ENCODE results near the gene GLT8D2. TPM values are rescaled to one million over a fixed set of nuclear protein-coding genes. Genes with fewer than 3 reads are reported as not detected.

GLT8D2 gene
- total and polyA plus RNA-seq, 2 experiments from 2014 or later: 4.2 to 8.5 TPM

DNA sequence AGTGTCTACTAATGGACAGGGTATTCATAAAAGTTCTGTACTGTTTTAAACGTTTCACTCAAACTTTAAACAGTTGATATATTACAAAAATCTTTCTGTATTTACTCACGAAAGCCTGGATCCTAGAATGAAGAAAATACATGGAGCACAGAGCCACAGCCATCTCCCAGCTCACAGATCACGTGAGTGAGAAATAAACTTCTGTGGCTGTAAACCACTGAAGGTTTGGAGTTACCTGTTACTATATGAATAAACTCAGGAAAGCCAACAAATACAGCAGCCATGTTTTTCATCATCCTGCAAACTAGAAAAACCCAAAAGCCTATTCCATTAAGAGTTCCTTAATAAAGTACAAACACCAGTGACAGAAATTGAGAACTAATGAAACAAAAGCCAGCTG is 85.2 kb downstream of the GLT8D2 start:
- H4K20me1 ChIP-seq (replicated peaks; ENCODE audit: insufficient read depth): peaks cover 20% of the 10 kb centered on the region
- H3K36me3 Mint-ChIP-seq (ENCODE audit: low read depth): peaks cover 30% of the 10 kb centered on the region
- TF ChIP-seq POLR2AphosphoS5 (IDR thresholded peaks at IDR 0.05; ENCODE audit: low read depth): 0 out of 2 replicates have a peak, but pooled peaks have one; percentile 3
- TF ChIP-seq CREB1 (CRISPR knock-in tag; IDR thresholded peaks at IDR 0.05; ENCODE audit: low read depth): no peak
- DNase-seq (ENCODE audit: low spot score) (no peak), ATAC-seq (no peak)
- peak overlapping the region; percentile 94 for H3K4me2 ChIP-seq
- H3K4me1 Mint-ChIP-seq: peaks cover 20% of the 10 kb centered on the region
- H3K27me3 ChIP-seq (ENCODE audit: insufficient read depth): no peaks in the 10 kb centered on the region
- no peaks in the 10 kb centered on the region for H3K9me2 ChIP-seq (ENCODE audit: insufficient read depth)
- peak overlapping the region; percentile 30 for H3K27ac ChIP-seq (ENCODE audit: low read depth)
- no peaks in the 10 kb centered on the region for H3K9me3 Mint-ChIP-seq
- peaks cover 4% of the 10 kb centered on the region; the same call in 1 of the 2 replicates for H3F3A ChIP-seq (replicated peaks; ENCODE audit: low read depth)
- peak overlapping the region; percentile 95 for H3K4me3 ChIP-seq
- peaks cover 10% of the 10 kb centered on the region for H3K27me3 Mint-ChIP-seq (ENCODE audit: insufficient read depth, low read depth, poor library complexity)
- no peaks in the 10 kb centered on the region for H3K36me3 ChIP-seq (ENCODE audit: insufficient read depth)
- H3K4me1 ChIP-seq (ENCODE audit: insufficient read depth): peaks cover 7% of the 10 kb centered on the region; the same call in 1 of the 2 replicates
- H3K27ac Mint-ChIP-seq: peak overlapping the region; percentile 99
- H2AFZ ChIP-seq: no peak overlapping the region
- H3K4me3 Mint-ChIP-seq: peak overlapping the region; percentile 100
- peaks cover 62% of the 10 kb centered on the region for H3K79me2 ChIP-seq (replicated peaks; ENCODE audit: insufficient read depth)

GRCh38 chr12:103962493-103962892 is 87.5 kb downstream of the GLT8D2 start:
- H3K27me3 Mint-ChIP-seq (ENCODE audit: insufficient read depth, low read depth, poor library complexity): peaks cover 10% of the 10 kb centered on the region
- H3K4me3 Mint-ChIP-seq: no peak overlapping the region
- no peaks in the 10 kb centered on the region for H3K9me2 ChIP-seq (ENCODE audit: insufficient read depth)
- peaks cover 7% of the 10 kb centered on the region; the same call in 1 of the 2 replicates for H3K4me1 ChIP-seq (ENCODE audit: insufficient read depth)
- H3K79me2 ChIP-seq (replicated peaks; ENCODE audit: insufficient read depth): peaks cover 39% of the 10 kb centered on the region
- H3K36me3 Mint-ChIP-seq (ENCODE audit: low read depth): peaks cover 17% of the 10 kb centered on the region
- H2AFZ ChIP-seq: no peak overlapping the region
- DNase-seq (ENCODE audit: low spot score) (peak; percentile 43), ATAC-seq (no peak)
- H3K27ac Mint-ChIP-seq: no peak overlapping the region; the same call in 1 of the 2 replicates
- peaks cover 4% of the 10 kb centered on the region; the same call in 1 of the 2 replicates for H3F3A ChIP-seq (replicated peaks; ENCODE audit: low read depth)
- no peaks in the 10 kb centered on the region for H4K20me1 ChIP-seq (replicated peaks; ENCODE audit: insufficient read depth)
- H3K27me3 ChIP-seq (ENCODE audit: insufficient read depth): no peaks in the 10 kb centered on the region
- peaks cover 17% of the 10 kb centered on the region for H3K4me1 Mint-ChIP-seq
- H3K9me3 Mint-ChIP-seq: no peaks in the 10 kb centered on the region
- H3K27ac ChIP-seq (ENCODE audit: low read depth): no peak overlapping the region
- no peak overlapping the region for H3K4me3 ChIP-seq
- no peaks in the 10 kb centered on the region for H3K36me3 ChIP-seq (ENCODE audit: insufficient read depth)
- H3K4me2 ChIP-seq: no peak overlapping the region
- no peak for TF ChIP-seq REST (IDR thresholded peaks at IDR 0.05; ENCODE audit: unreplicated experiment)
- TF ChIP-seq JUNB (IDR thresholded peaks at IDR 0.05; ENCODE audit: unreplicated experiment): no peak
- TF ChIP-seq, protein P1, sequence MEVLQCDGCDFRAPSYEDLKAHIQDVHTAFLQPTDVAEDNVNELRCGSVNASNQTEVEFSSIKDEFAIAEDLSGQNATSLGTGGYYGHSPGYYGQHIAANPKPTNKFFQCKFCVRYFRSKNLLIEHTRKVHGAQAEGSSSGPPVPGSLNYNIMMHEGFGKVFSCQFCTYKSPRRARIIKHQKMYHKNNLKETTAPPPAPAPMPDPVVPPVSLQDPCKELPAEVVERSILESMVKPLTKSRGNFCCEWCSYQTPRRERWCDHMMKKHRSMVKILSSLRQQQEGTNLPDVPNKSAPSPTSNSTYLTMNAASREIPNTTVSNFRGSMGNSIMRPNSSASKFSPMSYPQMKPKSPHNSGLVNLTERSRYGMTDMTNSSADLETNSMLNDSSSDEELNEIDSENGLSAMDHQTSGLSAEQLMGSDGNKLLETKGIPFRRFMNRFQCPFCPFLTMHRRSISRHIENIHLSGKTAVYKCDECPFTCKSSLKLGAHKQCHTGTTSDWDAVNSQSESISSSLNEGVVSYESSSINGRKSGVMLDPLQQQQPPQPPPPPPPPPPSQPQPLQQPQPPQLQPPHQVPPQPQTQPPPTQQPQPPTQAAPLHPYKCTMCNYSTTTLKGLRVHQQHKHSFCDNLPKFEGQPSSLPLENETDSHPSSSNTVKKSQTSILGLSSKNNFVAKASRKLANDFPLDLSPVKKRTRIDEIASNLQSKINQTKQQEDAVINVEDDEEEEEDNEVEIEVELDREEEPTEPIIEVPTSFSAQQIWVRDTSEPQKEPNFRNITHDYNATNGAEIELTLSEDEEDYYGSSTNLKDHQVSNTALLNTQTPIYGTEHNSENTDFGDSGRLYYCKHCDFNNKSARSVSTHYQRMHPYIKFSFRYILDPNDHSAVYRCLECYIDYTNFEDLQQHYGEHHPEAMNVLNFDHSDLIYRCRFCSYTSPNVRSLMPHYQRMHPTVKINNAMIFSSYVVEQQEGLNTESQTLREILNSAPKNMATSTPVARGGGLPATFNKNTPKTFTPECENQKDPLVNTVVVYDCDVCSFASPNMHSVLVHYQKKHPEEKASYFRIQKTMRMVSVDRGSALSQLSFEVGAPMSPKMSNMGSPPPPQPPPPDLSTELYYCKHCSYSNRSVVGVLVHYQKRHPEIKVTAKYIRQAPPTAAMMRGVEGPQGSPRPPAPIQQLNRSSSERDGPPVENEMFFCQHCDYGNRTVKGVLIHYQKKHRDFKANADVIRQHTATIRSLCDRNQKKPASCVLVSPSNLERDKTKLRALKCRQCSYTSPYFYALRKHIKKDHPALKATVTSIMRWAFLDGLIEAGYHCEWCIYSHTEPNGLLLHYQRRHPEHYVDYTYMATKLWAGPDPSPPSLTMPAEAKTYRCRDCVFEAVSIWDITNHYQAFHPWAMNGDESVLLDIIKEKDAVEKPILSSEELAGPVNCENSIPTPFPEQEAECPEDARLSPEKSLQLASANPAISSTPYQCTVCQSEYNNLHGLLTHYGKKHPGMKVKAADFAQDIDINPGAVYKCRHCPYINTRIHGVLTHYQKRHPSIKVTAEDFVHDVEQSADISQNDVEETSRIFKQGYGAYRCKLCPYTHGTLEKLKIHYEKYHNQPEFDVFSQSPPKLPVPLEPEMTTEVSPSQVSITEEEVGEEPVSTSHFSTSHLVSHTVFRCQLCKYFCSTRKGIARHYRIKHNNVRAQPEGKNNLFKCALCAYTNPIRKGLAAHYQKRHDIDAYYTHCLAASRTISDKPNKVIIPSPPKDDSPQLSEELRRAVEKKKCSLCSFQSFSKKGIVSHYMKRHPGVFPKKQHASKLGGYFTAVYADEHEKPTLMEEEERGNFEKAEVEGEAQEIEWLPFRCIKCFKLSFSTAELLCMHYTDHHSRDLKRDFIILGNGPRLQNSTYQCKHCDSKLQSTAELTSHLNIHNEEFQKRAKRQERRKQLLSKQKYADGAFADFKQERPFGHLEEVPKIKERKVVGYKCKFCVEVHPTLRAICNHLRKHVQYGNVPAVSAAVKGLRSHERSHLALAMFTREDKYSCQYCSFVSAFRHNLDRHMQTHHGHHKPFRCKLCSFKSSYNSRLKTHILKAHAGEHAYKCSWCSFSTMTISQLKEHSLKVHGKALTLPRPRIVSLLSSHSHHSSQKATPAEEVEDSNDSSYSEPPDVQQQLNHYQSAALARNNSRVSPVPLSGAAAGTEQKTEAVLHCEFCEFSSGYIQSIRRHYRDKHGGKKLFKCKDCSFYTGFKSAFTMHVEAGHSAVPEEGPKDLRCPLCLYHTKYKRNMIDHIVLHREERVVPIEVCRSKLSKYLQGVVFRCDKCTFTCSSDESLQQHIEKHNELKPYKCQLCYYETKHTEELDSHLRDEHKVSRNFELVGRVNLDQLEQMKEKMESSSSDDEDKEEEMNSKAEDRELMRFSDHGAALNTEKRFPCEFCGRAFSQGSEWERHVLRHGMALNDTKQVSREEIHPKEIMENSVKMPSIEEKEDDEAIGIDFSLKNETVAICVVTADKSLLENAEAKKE (CRISPR knock-in tag; IDR thresholded peaks at IDR 0.05): no peak
- TF ChIP-seq EZH2 (IDR thresholded peaks at IDR 0.05; ENCODE audit: low read depth, unreplicated experiment): no peak
- TF ChIP-seq ZNF114 (CRISPR knock-in tag; IDR thresholded peaks at IDR 0.05): no peak
- TF ChIP-seq ZNF331 (CRISPR knock-in tag; IDR thresholded peaks at IDR 0.05; ENCODE audit: low read depth): no peak
- TF ChIP-seq NANOG (IDR thresholded peaks at IDR 0.05; ENCODE audit: borderline replicate concordance): no peak
- TF ChIP-seq STAT1 (IDR thresholded peaks at IDR 0.05; ENCODE audit: unreplicated experiment): no peak
- TF ChIP-seq, protein P2, sequence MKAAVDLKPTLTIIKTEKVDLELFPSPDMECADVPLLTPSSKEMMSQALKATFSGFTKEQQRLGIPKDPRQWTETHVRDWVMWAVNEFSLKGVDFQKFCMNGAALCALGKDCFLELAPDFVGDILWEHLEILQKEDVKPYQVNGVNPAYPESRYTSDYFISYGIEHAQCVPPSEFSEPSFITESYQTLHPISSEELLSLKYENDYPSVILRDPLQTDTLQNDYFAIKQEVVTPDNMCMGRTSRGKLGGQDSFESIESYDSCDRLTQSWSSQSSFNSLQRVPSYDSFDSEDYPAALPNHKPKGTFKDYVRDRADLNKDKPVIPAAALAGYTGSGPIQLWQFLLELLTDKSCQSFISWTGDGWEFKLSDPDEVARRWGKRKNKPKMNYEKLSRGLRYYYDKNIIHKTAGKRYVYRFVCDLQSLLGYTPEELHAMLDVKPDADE (IDR thresholded peaks at IDR 0.05): no peak
